GM23338 (cell line): ENCODE measurements around the gene SNORC. TPM values are rescaled to one million over a fixed set of nuclear protein-coding genes. Genes with fewer than 3 reads are reported as not detected.

Experiments used
- ATAC-seq: fragments of 200-7000 bp; cut with Tn5 transposase; 3 replicates; pipeline ENCODE4 v1.9.1; 2020
- DNase-seq: peaks from one replicate; pipeline ENCODE4 v3.0.0-alpha.2; 2015; ENCODE audit warnings: low spot score
- H2AFZ ChIP-seq: fragments of 200-600 bp; sonication (generic); 2 replicates; pipeline ENCODE4 v1.8.0; 2016; ENCODE audit warnings: antibody characterized with exemption, mild to moderate bottlenecking, moderate library complexity
- H3F3A ChIP-seq: fragments of 200-600 bp; sonication (generic); replicated peaks from 2 replicates; pipeline ENCODE4 v1.8.0; 2017; ENCODE audit warnings: antibody characterized with exemption, mixed run types, low read depth
- H3K27ac ChIP-seq: fragments of 200-600 bp; sonication (generic); 2 replicates; pipeline ENCODE4 v1.6.1; 2016; ENCODE audit warnings: low read depth
- H3K27me3 ChIP-seq: fragments of 200-600 bp; sonication (generic); 2 replicates; pipeline ENCODE4 v1.8.0; 2016; ENCODE audit warnings: mild to moderate bottlenecking, mixed run types, moderate library complexity; ENCODE audit not compliant: insufficient read depth
- H3K36me3 ChIP-seq: fragments of 200-600 bp; sonication (generic); 2 replicates; pipeline ENCODE4 v1.8.0; 2016; ENCODE audit warnings: mild to moderate bottlenecking; ENCODE audit not compliant: insufficient read depth
- H3K4me1 ChIP-seq: fragments of 200-600 bp; sonication (generic); 2 replicates; pipeline ENCODE4 v1.8.0; 2016; ENCODE audit warnings: mild to moderate bottlenecking, moderate library complexity; ENCODE audit not compliant: insufficient read depth
- H3K4me2 ChIP-seq: fragments of 200-600 bp; sonication (generic); 2 replicates; pipeline ENCODE4 v1.7.1; 2017; ENCODE audit warnings: mixed run types
- H3K4me3 ChIP-seq: fragments of 200-600 bp; sonication (generic); 2 replicates; pipeline ENCODE4 v1.6.1; 2016; ENCODE audit warnings: mixed run types
- H3K79me2 ChIP-seq: fragments of 200-600 bp; sonication (generic); replicated peaks from 2 replicates; pipeline ENCODE4 v1.8.0; 2017; ENCODE audit warnings: mild to moderate bottlenecking; ENCODE audit not compliant: insufficient read depth
- H3K9me2 ChIP-seq: fragments of 200-600 bp; sonication (generic); 2 replicates; pipeline ENCODE4 v1.8.0; 2017; ENCODE audit not compliant: insufficient read depth
- H4K20me1 ChIP-seq: fragments of 200-600 bp; sonication (generic); replicated peaks from 2 replicates; pipeline ENCODE4 v1.8.0; 2017; ENCODE audit warnings: mild to moderate bottlenecking; ENCODE audit not compliant: insufficient read depth
- H3K27ac Mint-ChIP-seq: 2 replicates; pipeline ENCODE4 v1.8.0; 2020; ENCODE audit warnings: inconsistent platforms, mild to moderate bottlenecking, moderate library complexity, mixed read lengths
- H3K27me3 Mint-ChIP-seq: 3 replicates; pipeline ENCODE4 v1.8.0; 2022; ENCODE audit warnings: low read depth, mild to moderate bottlenecking, moderate library complexity, mixed read lengths, inconsistent platforms; ENCODE audit not compliant: insufficient read depth, poor library complexity
- H3K36me3 Mint-ChIP-seq: 3 replicates; pipeline ENCODE4 v1.8.0; 2021; ENCODE audit warnings: low read depth, mild to moderate bottlenecking, inconsistent platforms, moderate library complexity, mixed read lengths
- H3K4me1 Mint-ChIP-seq: 3 replicates; pipeline ENCODE4 v1.8.0; 2020; ENCODE audit warnings: mild to moderate bottlenecking, inconsistent platforms, mixed read lengths
- H3K4me3 Mint-ChIP-seq: 3 replicates; pipeline ENCODE4 v1.8.0; 2021; ENCODE audit warnings: moderate library complexity, mild to moderate bottlenecking, inconsistent platforms, mixed read lengths
- H3K9me3 Mint-ChIP-seq: 3 replicates; pipeline ENCODE4 v1.8.0; 2020; ENCODE audit warnings: moderate library complexity, mild to moderate bottlenecking, inconsistent platforms, mixed read lengths
- EZH2 ChIP-seq: fragments of 200-600 bp; sonication (generic); IDR thresholded peaks from one replicate; pipeline ENCODE4 v1.8.0; 2017; ENCODE audit warnings: antibody characterized with exemption, mild to moderate bottlenecking, low read depth; ENCODE audit not compliant: unreplicated experiment
- JUNB ChIP-seq: IDR thresholded peaks from one replicate; pipeline ENCODE4 v1.6.1; 2016; ENCODE audit warnings: antibody characterized with exemption; ENCODE audit not compliant: unreplicated experiment
- NANOG ChIP-seq: IDR thresholded peaks from 2 replicates; pipeline ENCODE4 v1.6.1; 2016; ENCODE audit warnings: antibody characterized with exemption, borderline replicate concordance
- ZNF114 ChIP-seq: fragments of 250-450 bp; sonication (Bioruptor Pico); IDR thresholded peaks from 2 replicates; pipeline ENCODE4 v1.5.0; 2020; ENCODE audit warnings: mild to moderate bottlenecking, moderate library complexity
- polyA plus RNA-seq: library from polyadenylated mRNA; unstranded; fragments of >200 nt; fragmentation: Nextera tagmentation; extraction: Ambion mirVana; gene quantifications from 2 replicates; pipeline ENCODE4 v1.2.1, GENCODE V29; 2016
- total RNA-seq: library from RNA; depleted of rRNA; stranded (reverse); fragments of >200 nt; shearing (Covaris generic); gene quantifications from 2 replicates; pipeline ENCODE4 v1.2.3, GENCODE V29; 2014
- TF ChIP-seq, protein P1 (sequence below): fragments of 250-450 bp; sonication (Bioruptor Pico); IDR thresholded peaks from 2 replicates; pipeline ENCODE4 v1.5.0; 2020; ENCODE audit warnings: mild to moderate bottlenecking, moderate library complexity

Gene SNORC
- total and polyA plus RNA-seq, 2 experiments from 2014 or later = 0.80 to 1.6 TPM

DNA sequence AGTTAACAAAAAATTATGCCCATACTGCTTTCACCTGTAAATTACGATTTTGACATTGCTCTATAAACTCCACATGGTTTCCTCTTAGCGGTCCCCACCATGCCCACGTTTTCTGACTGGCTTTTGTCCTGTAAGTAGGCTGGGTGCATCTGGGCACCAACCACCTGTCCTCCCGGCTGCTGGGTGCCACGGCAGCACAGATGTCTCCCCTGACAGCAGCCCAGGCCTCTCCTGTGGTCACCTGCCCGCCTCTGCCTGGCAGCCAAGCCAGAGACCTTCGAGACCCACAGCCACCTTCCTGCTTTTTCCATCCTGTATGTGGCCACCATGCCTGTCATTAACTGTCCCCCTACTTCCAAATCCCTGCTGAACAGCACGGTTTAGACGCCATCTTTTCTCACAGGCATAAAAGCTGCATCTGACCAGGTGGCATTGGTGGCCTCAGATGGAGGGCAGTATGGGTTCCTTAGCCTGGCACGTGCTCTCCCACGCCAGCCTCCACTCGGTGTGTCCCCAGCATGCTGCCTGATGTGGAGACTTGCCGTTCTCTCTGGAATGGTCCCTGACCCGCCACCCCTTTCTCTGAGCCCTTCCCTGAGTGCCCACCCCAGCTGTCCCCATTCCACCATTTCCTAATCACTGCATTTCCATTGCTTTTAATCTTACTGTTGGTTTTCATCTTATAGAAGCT is 18.9 kb downstream of the SNORC start:
- H2AFZ ChIP-seq = no peak overlapping the region
- H3K4me2 ChIP-seq = no peak overlapping the region
- no peak overlapping the region for H3K4me3 ChIP-seq
- ATAC-seq (no peak), DNase-seq (no peak)
- H4K20me1 ChIP-seq = no peaks in the 10 kb centered on the region
- no peaks in the 10 kb centered on the region for H3K9me2 ChIP-seq
- Mint-ChIP-seq H3K27ac (no peak overlapping the region), H3K9me3 (no peaks in the 10 kb centered on the region; the same call in 2 of the 3 replicates), H3K4me1 (peaks cover 36% of the 10 kb centered on the region), H3K4me3 (no peak overlapping the region), H3K27me3 (peaks cover 10% of the 10 kb centered on the region), H3K36me3 (no peaks in the 10 kb centered on the region; the same call in 2 of the 3 replicates)
- H3F3A ChIP-seq = no peaks in the 10 kb centered on the region; the same call in 1 of the 2 replicates
- H3K79me2 ChIP-seq = no peaks in the 10 kb centered on the region
- H3K27ac ChIP-seq = no peak overlapping the region
- H3K36me3 ChIP-seq = no peaks in the 10 kb centered on the region
- H3K4me1 ChIP-seq = peaks cover 6% of the 10 kb centered on the region; the same call in 1 of the 2 replicates
- no peaks in the 10 kb centered on the region for H3K27me3 ChIP-seq
- TF ChIP-seq NANOG = no peak
- no peak for TF ChIP-seq JUNB
- TF ChIP-seq, protein P1, sequence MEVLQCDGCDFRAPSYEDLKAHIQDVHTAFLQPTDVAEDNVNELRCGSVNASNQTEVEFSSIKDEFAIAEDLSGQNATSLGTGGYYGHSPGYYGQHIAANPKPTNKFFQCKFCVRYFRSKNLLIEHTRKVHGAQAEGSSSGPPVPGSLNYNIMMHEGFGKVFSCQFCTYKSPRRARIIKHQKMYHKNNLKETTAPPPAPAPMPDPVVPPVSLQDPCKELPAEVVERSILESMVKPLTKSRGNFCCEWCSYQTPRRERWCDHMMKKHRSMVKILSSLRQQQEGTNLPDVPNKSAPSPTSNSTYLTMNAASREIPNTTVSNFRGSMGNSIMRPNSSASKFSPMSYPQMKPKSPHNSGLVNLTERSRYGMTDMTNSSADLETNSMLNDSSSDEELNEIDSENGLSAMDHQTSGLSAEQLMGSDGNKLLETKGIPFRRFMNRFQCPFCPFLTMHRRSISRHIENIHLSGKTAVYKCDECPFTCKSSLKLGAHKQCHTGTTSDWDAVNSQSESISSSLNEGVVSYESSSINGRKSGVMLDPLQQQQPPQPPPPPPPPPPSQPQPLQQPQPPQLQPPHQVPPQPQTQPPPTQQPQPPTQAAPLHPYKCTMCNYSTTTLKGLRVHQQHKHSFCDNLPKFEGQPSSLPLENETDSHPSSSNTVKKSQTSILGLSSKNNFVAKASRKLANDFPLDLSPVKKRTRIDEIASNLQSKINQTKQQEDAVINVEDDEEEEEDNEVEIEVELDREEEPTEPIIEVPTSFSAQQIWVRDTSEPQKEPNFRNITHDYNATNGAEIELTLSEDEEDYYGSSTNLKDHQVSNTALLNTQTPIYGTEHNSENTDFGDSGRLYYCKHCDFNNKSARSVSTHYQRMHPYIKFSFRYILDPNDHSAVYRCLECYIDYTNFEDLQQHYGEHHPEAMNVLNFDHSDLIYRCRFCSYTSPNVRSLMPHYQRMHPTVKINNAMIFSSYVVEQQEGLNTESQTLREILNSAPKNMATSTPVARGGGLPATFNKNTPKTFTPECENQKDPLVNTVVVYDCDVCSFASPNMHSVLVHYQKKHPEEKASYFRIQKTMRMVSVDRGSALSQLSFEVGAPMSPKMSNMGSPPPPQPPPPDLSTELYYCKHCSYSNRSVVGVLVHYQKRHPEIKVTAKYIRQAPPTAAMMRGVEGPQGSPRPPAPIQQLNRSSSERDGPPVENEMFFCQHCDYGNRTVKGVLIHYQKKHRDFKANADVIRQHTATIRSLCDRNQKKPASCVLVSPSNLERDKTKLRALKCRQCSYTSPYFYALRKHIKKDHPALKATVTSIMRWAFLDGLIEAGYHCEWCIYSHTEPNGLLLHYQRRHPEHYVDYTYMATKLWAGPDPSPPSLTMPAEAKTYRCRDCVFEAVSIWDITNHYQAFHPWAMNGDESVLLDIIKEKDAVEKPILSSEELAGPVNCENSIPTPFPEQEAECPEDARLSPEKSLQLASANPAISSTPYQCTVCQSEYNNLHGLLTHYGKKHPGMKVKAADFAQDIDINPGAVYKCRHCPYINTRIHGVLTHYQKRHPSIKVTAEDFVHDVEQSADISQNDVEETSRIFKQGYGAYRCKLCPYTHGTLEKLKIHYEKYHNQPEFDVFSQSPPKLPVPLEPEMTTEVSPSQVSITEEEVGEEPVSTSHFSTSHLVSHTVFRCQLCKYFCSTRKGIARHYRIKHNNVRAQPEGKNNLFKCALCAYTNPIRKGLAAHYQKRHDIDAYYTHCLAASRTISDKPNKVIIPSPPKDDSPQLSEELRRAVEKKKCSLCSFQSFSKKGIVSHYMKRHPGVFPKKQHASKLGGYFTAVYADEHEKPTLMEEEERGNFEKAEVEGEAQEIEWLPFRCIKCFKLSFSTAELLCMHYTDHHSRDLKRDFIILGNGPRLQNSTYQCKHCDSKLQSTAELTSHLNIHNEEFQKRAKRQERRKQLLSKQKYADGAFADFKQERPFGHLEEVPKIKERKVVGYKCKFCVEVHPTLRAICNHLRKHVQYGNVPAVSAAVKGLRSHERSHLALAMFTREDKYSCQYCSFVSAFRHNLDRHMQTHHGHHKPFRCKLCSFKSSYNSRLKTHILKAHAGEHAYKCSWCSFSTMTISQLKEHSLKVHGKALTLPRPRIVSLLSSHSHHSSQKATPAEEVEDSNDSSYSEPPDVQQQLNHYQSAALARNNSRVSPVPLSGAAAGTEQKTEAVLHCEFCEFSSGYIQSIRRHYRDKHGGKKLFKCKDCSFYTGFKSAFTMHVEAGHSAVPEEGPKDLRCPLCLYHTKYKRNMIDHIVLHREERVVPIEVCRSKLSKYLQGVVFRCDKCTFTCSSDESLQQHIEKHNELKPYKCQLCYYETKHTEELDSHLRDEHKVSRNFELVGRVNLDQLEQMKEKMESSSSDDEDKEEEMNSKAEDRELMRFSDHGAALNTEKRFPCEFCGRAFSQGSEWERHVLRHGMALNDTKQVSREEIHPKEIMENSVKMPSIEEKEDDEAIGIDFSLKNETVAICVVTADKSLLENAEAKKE = no peak
- TF ChIP-seq ZNF114 (CRISPR knock-in tag) = no peak

DNA sequence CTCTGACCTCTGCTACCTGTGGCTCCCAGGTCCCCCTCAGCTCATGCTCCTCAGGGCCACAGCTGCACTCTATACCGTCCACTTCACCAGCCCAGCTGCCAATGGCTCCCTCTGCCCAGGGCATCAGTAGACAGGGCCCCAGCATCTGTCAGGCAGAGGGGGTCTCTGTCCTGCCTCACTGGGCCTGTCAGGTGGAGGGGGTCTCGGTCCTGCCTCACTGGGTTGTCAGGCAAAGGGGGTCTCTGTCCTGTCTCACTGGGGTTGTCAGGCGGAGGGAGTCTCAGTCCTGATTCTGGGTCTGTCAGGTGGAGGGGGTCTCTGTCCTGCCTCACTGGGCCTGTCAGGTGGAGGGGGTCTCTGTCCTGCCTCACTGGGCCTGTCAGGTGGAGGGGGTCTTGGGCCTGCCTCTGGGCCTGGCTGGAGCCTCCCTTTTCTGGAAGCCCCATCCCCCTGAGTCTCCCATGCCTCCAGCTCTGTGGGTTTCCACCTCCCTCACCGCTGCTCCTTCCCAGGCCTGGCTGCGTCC is 19.9 kb downstream of the SNORC start:
- DNase-seq = no peak
- no peak overlapping the region for H2AFZ ChIP-seq
- no peak overlapping the region for H3K27ac Mint-ChIP-seq
- H3K27me3 ChIP-seq = no peaks in the 10 kb centered on the region
- H3K4me3 Mint-ChIP-seq = no peak overlapping the region
- H3K36me3 Mint-ChIP-seq = no peaks in the 10 kb centered on the region; the same call in 2 of the 3 replicates
- H3F3A ChIP-seq = no peaks in the 10 kb centered on the region; the same call in 1 of the 2 replicates
- no peaks in the 10 kb centered on the region for H3K9me2 ChIP-seq
- H3K4me1 Mint-ChIP-seq = peaks cover 36% of the 10 kb centered on the region
- H3K79me2 ChIP-seq = no peaks in the 10 kb centered on the region
- no peaks in the 10 kb centered on the region for H3K36me3 ChIP-seq
- peaks cover 10% of the 10 kb centered on the region for H3K27me3 Mint-ChIP-seq
- no peak overlapping the region for H3K4me3 ChIP-seq
- no peak for ATAC-seq
- no peak overlapping the region for H3K4me2 ChIP-seq
- no peak overlapping the region for H3K27ac ChIP-seq
- H3K9me3 Mint-ChIP-seq = no peaks in the 10 kb centered on the region; the same call in 2 of the 3 replicates
- H3K4me1 ChIP-seq = peaks cover 6% of the 10 kb centered on the region; the same call in 1 of the 2 replicates
- no peaks in the 10 kb centered on the region for H4K20me1 ChIP-seq
- TF ChIP-seq, protein P1 = no peak
- no peak for TF ChIP-seq EZH2
